Measurements from ENCODE around the gene WDR36.

GRCh38 chr5:111163000-111163399 lies 70.9 kb downstream of the WDR36 start:
- TF ChIP-seq CTCF (IDR thresholded peaks at IDR 0.05; ENCODE audit: insufficient read depth, low read length) (no peak), GABPA (IDR thresholded peaks at IDR 0.05; ENCODE audit: low read depth) (no peak), SPI1 (IDR thresholded peaks at IDR 0.05; ENCODE audit: borderline replicate concordance, low read depth) (no peak)

Data from HL-60 (cell line).